Stimulated activated CD4-positive, alpha-beta T cell treated with anti-CD3 and anti-CD28 coated beads, TNF-alpha, amount 100 ng/mL, for 4 hours (primary cell): Measurements from ENCODE around the gene NDFIP1.

ENCODE experiments used
- DNase-seq, 3 experiments: peaks; one replicate each; pipeline ENCODE4 v3.0.0-alpha.2; 2020; ENCODE audit warnings: low read depth in 3 of 3

Gene NDFIP1

DNA sequence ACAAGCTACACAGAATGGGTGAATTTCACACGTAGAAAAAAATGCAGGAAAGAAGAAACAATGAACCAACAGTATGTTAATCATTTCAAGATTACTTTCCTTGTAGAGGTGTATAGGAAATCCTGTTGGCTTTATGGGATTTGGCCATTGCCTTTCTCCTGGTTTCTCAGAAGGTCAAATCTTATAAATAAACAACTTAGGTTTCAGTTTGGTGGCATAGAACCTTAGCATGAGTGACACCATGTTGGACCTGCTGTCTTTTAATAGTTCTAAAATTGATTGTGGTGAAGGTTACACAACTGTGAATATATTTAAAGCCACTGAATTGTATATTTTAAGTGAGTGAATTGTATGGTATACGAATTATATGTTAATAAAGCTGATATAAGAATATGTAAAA lies 16.7 kb upstream of the NDFIP1 start:
- DNase-seq: no peak

DNA sequence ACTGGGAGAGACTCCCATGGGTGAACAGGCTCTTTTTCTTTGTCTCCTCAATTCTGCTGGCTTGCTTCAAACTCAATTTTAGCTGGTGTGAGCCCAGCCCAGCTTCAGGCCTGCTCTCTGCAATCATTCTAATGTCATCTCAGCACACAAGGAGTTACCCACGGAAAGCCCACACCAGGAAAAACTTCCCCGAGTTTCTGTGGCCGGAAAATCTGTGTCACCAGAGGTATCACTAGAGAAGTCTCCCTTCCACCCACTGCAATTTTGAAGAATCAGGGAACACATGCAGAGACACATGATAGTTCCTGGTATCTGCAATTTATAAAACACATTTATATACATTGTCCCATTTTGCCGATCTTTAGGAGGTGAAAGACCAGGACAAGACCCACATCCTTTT lies 13.5 kb upstream of the NDFIP1 start:
- DNase-seq: peak in 2 of 3 experiments; percentile 60 to 64

DNA sequence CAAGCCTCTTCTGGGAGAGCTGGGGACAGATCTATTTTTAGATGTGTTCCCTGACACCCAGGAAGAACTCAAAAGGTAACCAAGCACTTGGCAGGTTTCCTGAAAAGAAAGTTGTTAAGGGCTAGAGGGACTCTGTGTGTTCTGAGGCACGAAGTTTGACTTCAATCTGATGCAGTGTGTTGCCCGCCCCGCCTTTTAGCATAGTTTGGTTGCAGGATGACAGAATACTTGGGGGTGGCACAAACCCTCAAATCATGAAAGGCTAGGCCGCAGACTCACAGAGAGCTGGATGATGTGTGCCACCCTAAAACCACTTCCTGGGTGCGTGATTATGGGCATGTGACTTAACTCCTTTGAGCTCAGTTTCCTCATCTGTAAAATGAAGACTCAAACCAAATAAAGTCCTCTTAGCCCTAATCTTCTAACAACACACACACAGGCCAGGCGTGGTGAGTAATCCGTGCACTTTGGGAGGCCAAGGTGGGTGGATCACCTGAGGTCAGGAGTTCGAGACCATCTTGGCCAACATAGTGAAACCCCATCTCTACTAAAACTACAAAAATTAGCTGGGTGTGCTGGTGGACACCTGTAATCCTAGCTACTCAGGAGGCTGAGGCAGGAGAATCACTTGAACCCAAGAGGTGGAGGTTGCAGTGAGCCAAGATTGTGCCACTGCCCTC lies 12.8 kb upstream of the NDFIP1 start:
- peak; percentile 47 to 77 (median 62) for DNase-seq

DNA sequence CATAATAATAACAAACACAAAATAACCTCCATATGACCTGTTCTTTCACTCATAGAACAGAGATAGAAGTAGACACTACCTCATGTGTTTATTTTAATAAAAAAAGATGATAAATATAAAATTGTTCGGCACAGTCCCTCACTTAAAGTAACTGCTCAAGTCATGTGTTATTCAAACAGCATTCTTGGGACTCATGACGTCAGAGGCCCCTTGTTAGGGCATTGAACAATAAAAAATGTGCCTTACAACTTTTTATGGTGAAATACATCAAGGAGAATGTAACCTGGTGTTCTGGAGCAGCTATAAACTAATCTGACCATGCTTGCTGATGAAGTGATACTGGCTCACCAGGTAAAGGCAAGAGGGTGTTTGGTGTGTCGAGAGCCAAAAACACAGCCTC lies 12.2 kb upstream of the NDFIP1 start:
- DNase-seq: no peak

DNA sequence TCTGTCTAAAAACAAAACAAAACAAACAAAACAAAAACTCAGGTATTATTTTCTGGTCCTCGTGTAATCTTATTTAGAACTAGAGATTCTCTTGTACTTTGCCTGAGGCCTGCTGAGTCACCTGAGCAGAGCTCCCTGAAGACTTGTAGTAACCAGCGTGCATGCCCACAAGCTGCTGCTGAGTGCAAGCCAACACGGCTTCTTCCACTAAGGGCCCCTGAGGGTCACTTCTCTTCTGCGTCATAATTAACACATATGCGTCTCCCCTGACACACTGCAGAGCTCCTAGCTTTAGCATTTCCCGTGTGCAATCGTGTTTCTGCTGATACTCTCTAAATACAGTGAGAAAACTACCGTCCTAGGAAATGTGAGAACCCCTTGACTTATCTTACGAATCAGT lies 10.9 kb upstream of the NDFIP1 start:
- no peak for DNase-seq

DNA sequence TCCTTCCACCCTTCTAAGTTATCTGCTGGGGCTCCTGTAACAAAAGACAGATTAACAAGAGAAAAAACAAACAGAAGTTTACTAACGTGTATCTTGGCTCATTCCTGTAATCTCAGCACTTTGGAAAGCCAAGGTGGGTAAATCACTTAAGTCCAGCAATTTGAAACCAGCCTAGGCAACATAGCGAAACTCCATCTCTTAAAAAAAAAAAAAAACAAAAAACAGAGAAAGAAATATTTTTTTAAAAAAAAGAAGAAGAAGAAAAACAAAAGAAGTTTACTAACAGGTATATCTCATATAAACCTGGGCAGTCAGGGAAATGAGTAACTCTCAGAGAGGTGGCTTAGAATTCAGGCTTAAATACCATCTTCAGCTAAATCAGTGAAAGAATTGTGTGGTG lies 10.3 kb upstream of the NDFIP1 start:
- DNase-seq: no peak

DNA sequence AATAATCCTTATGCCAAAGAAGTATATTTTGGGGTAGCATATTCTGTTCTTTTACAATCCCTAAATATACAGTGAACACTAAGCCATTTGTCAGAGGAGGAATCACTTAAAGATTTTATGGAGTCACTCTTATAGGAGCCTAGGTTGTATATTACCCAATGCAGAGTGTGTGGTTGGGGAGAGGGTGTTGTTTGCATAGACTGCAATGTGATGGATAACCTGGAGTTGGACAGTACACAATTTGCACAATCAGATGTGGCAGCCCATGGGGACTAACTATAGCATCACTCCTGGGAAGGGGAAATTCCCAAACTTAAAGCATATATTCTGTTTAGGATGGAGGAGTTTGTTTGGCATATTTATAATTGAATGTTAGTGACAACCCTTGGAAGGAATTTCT lies 9.6 kb upstream of the NDFIP1 start:
- DNase-seq: no peak

DNA sequence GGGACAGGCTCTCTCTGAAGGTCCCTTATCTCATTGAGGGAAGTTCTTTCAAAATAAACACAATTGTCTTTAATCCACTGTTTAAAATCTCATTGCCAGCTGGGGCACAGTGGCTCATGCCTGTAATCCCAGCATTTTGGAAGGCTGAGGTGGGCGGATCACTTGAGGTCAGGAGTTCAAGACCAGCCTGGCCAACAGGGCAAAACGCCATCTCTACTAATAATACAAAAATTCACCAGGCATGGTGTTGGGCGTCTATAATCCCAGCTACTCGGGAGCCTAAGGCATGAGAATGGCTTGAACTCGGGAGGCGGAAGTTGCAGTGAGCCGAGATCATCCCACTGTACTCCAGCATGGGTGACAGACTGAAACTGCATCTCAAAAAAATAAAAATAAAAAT lies 8.3 kb upstream of the NDFIP1 start:
- no peak for DNase-seq

DNA sequence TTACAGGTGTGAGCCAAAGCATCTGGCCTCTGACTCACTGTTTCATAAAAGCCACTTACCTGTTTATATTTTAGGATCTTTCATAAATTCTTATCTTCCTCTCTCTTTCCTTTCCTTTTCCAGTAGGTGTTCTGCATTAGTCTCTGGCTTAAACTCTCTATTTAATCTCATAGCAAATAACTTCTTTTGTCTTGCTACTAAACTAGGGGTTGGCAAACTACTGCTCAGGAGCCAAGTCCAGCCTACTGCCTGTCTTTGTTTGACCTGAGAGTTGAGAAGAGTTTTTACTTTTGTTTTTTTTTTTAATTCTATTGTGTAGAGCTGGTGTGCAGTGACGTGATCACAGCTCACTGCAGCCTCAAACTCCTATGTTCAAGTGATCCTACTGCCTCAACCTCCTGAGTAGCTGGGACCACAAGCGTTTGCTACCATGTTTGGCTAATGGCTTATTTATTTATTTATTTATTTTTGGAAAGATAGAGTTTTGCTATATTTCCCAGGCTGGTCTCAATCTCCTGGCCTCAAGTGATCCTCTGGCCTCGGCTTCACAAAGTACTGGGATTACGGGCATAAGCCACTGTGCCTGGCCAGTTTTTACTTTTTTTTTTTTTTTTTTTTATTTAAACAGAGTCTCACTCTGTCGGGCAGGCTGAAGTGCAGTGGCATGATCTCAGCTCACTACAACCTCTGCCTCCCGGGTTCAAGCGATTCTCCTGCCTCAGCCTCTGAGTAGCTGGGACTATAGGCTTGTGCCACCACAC lies 5.4 kb upstream of the NDFIP1 start:
- no peak for DNase-seq

DNA sequence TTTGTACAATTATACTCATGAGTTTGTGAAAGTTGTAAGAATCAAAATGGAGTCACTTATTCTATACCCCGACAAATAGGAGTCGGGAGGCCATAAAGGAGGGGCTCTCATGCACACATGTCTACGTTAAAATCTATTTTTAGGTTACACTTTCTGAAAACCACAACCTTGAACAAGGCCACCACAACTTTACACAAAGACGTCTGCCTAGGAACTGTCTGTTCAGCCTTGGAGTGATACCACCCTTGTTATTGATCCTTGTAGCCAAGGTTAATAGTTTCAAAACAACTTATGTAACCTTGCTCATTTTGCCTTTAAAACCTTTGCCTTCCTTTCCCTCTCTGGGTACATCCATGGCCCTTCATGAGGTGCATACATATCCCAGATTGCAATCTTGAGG lies 4.1 kb upstream of the NDFIP1 start:
- DNase-seq: no peak

DNA sequence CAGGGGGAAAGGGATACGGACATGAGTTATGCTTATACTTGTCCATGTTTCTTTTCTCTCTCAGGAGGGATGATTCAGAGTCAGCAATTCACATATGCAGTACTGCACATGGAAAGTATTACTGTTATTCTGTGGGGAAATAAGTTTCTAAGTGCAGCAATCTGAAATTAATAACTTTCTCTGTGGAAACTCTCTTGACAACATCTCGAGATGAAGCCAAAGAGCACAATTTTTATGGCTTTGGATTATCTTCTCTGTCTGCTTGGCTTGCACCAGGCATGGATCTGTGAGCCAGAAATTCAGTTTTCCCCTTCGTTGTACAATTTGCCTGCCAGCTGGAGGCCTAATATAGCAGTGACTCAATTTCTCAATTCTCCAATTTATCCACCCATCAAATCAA lies 2.5 kb upstream of the NDFIP1 start:
- DNase-seq: no peak

DNA sequence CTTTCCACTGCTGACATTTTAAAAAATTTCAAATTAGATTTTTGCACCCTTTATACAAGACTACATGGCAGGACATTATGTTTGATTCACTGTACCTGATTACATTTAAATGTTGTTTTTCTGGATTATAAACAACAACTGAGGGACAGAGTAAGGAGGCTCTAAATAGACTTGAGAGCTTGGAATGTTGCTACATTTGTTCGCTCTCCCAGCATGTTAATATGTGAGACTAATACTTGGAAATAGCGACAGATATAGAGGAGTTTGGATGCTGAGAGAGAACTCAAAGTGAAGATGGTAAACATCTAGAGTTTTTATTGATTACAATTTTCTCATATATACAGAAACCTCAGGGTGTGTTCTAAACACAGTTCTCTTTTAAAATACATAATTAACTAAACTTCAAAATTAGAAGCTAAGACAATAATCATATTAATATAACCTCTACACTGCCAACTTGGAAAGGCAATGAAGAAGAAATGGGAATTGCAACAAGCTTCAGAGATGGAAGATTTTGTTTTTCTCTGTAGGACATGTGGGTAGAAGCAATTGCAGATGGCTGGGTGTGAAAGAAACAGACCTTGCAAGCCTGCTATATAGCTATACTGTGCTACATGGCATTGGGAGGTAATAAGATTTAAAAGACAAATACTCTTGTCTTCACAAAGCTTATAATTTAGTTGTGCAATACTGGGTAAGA lies 1.4 kb upstream of the NDFIP1 start:
- DNase-seq: no peak

DNA sequence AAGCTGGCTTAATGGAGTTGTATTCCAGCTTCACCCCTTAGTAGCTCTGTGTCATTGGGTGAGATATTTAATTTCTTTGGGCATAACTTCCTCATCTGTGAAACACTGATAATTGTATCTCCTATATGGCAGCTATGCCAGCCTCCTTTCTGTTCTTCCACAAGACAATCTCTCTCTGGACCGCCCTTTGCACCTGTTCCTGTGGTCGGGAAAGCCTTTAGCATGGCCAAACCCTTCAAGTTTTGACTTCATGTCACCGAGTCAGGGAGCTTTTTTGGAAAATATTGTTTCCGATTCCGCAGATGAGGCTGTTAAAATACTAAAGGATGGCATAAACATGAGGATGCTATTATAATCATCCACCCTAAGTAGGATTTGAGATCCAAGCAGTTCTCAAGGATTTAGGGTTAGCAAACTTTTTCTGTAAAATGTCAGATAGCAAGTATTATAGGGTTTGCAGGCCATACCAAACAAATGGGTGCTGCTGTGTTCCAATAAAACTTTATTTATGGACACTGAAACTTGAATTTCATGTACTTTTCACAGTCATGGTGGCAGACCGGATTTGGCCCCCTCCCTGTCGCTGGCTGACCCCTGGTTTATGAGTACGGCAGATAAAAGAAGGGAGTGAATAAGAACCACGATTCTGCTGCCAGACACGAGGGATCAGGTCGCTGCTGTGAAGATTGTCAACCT lies 695 bp upstream of the NDFIP1 start:
- DNase-seq: no peak

DNA sequence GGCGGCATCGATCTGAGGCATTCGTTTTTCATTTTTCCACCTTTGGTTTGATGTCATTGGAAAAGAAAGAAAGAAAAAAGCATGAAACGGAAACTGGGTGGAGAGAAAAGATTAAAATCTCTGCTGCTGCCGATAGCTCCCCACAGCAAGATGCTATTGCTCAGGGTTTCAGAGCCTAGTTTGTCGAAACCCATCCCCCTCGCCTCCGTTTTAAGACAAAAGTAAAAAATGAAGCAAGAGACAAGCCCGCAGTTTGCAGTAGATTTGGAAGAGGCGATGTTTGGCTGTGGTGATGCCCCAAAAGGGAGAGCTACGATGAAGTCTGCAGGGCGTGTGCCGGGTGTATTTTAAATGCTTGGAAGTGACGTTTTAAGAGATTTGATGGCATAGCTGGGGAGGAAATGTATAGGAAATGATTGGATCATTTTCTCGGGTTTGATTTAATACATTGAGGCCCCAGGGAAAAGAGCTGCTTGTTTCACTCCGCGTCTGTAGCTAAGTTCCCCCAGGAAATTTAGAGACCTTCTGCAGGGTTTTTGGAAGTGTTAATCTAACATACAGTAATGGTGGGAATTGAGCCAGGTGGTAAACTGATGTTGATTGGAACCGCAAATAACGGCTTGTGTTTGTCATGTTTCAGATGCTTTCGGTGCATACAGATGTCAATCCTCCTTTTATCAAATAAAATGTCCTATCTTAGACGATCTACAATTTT lies 909 bp downstream of the NDFIP1 start:
- DNase-seq: no peak

DNA sequence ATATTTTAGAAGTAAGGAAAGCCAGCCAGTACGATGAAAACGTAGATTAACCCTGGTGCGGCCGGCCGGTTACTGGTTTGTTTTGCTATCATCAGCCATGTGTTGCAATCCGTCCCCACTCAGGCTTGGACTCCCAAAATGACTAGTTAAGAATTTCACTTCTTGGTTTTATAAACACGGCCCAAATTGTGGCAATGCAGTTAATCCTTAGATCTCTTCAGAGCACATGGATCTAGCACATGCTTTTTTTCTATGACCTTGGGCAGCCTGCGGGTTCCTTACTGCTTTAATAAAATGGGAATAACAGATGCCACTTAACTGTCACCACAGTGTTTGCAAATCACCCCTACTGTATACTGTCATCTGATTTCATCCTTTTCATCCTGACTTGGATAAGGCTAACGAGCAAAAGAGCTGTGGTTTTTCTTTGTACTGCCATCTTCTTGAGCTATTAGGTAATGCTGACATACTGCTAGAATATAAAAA lies 1.5 kb downstream of the NDFIP1 start:
- DNase-seq: no peak

DNA sequence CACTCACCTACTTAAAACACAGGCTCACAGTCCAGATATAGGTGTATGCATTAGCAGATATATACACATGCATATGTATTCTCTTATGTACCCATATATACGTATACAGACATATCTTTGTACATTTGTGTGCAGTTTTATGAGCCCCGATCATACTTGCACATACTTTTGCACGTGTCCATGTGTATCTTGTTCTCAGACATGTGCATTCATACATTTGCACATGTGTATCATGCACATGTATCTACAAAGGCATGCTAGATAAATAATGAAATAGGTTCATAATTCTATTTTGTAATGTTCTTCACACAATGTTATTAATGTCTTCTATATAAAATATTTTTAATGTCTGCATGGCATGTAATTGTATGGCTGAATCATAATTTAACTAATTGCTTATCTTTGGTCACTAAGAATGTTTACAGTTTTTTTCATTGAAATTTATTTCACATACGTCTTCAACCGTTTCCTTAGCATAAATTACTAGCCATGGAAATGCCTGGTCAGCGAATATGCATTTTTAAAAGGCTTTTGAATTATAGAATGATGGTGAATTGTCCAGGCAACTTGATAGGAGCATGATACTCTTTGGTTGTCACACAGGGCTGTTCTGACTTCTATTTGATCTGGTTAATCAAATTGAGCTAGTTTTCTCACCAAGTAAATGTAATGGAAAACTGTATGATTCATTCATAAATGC lies 2.6 kb downstream of the NDFIP1 start:
- DNase-seq: no peak

DNA sequence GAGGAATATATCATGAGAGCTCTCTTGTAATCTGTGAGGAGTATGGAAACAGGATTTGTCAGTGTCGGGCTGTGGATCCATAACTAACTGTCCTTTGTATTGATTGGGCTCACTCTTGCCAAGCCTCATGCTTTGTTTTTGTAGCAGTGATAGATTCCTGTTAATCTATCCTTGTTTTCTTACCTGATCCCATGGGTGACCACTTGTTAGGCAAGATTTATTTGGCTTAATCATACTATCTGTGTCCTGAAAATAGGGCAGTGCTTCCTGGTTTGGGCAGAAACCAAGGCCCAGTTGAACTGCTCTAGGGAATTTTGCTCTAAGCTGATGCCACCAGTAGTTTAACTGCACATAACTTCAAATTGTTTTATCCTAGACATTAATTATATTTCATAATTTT lies 6.1 kb downstream of the NDFIP1 start:
- DNase-seq: no peak

DNA sequence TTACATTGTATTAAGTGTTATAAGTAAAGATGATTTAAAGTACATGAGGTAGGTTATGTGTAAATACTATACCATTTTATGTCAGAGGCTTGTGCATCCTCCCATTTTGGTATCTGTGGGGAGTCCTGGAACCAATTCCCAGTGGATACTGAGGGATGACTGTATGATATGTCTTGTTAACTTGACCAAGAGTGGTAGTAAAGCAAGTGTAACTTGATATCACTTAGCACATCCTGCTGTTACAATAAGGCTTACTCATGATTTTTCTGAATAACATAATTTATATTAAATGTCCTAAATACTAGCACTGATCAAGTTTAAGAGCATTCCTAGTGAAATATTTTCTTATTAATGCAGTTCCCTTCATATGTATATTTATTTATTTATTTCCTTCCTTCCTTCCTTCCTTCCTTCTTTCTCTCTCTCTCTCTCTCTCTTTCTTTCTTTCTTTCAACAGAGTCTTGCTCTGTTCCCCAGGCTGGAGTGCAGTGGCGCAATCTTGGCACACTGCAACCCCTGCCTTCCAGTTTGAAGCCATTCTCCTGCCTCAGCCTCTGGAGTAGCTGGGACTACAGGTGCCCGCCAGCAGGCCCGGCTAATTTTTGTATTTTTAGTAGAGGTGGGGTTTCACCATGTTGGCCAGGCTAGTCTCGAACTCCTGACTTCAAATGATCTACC lies 7.5 kb downstream of the NDFIP1 start:
- DNase-seq: no peak

DNA sequence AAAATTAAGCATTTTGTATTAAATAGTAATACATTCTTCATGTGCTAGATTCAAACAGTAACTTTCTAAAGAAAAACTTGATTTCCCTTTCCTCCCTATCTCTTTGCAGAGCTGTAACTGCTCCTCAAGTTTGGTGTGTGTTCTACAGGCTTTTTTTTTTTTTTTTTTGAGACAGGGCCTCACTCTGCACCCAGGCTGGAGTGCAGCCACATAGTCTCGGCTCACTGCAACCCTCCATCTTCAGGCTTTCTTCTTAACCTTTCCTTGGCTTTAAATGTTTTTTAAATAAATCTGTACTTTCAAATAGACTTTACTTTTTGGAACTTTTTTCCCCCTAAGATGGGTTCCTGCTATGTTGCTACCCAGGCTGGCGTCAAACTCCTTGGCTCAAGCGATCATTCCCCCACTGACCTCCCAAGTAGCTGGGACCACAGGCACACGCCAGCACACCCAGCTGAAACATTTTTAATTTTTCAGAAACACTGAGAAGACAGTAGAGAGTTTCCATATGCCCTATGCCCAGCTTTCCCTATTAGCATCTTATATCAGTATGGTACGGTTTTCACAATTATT lies 9.1 kb downstream of the NDFIP1 start:
- no peak for DNase-seq

DNA sequence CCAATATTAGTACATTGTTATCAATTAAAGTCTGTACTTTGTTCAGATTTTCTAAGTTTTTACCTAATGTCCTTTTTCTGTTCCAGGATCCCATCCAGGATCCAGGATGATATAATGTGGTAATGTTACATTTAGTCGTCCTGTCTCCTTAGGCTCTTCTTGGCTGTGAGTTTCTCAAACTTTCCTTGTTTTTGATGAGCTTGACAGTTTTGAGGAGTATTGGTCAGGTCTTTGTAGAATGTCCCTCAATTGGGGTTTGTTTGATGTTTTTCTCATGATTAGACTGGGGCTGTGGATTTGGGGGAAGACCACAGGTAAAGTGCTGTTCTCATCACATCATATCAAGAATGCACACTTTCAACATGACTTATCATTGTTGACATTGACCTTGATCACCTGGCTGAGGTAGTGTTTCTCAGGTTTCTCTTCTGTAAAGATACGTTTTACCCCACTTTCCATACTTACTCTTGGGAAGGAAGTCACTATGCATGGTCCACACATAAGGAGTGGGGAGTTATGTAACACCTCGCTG lies 9.6 kb downstream of the NDFIP1 start:
- DNase-seq: no peak
